HG02759 (cell line): ENCODE measurements around the gene CCDC34.

ENCODE experiments used
- ATAC-seq: cut with Tn5 transposase; IDR thresholded peaks from one replicate; pipeline ENCODE4 v1.9.1; 2021; ENCODE audit warnings: mild to moderate bottlenecking, moderate library complexity; ENCODE audit not compliant: unreplicated experiment

Gene CCDC34

GRCh38 chr11:27392278-27393114 lies 29.5 kb upstream of the CCDC34 start:
- no peak for ATAC-seq

GRCh38 chr11:27391331-27392015 lies 28.5 kb upstream of the CCDC34 start:
- no peak for ATAC-seq

DNA sequence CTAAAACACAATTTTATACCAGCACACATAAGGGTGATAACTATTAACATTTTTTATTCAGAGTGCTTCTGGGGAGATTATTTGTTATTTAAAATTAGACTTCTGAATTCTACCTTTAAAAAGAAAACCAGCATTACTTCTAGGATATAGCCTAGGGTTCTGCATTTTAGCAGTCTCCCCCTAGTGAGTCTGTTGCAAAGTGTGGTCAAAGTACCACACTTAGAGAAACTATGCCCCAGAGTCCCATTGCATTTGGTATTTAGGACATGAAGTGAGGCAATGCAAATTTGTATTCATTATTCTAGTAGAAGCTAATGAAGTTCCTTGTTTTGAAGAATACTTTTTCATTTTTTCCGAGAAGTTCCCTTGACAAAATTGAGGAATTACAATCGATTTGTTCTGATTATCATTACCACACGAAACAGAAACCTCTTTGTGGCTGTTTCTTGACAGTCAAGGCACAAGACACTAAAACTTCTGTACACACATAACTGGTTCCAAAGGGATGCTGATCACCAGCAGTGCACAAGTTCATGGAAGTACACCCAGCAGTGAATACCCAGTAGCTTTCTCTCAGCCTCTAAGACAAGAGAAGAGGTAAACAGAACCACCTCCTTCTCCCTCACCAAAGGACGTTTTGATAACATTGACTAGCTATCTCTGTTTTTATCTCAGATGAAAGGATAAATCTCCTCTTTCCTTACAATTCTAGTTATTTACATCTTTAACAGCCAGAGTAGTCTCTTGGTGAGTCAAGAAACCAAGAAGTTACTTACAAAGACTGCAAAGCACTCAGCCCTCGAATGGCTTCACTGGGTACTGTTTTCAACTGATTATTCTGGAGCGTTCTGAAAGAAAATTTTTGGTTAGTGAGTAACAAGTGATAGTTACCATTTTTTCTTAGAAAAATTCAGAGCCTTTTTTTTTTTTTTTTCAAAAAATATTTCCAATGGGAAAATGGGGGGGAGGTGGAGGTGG lies 27.6 kb upstream of the CCDC34 start:
- no peak for ATAC-seq

GRCh38 chr11:27388869-27389268 lies 25.9 kb upstream of the CCDC34 start:
- no peak for ATAC-seq

DNA sequence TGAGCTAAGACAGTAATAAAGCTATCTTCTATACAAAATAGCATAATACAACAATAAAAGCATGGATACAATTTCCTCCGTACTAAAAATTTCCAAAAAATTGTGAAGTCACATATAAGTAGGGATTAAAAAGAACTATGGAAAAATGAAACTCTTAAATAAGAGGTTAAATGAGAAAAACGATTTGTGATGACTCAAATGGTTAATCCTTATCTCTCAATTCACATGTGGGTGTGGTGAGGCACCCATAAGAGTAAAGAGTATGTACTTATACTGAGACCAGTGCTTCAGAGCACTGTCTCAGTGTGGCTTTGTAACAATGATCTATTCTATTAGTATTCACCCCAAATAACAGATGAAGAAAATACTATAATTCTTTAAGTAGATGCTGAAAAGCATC lies 25.0 kb upstream of the CCDC34 start:
- no peak for ATAC-seq

DNA sequence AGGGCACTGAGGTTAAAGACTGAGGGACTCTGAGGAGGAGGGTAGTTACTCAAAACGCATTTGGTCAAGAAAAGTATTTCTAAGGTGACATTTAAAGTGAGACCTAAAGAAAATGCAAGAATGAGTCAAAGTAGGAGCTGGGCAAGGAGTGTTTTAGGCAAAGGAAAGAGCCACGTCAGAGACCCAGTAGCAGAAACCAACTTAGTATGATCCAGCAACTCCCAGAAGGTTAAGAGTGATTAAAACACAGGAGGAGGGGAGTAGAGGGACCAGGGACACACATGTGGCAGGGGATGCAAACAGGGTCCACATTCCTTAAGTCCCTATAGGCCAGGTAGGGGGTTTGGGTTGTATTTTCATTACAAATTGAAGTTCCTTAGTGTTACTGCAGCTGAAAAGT lies 24.3 kb upstream of the CCDC34 start:
- ATAC-seq = no peak

DNA sequence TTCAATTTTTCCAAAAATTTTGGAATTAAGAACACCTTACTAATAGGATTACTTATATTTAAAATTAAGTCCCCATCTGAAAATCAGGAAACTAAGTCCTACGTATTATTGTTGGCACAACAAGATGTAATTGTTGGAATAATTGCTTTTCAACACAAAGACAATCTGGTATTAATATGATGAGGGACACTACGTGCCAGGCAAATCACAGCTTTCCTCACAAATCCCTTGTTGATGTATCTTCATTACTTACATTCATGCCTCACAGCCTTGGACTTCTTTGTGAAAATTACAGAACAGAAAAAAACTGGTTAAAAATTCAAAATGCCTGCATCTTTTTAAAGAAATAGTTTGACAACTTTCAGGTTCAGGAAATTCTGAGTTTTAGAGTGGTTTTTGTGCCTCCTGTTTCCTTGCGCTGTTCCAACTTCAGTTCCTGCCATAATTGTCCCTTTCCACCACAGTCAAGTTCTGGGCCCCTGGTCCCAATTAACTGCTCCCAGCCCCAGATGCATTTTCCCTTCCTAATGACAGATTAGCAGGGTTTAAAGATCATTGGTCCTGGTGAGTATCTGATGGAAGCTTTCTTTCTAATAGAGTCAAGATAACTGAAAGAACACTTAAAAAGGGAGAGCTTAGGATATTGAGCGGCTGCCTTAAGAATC lies 23.3 kb upstream of the CCDC34 start:
- ATAC-seq = no peak

DNA sequence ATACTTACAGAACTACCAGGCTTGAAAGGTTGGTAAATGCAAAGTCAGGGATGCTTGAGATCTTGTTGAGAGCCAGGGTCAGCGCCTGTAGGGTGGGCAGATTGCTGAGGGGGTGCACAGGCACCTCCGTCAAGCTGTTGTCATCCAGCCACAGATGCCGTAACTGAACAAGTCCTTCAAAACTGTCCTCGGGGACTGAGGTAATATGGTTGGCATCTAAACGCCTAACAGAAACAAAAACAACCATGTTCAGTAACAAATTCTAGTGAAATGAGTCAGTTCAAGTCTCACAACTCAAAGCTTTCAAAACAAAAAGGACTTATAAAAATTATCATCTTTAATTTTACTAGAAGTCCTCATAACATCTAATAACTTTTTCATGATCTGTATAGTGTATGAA lies 22.2 kb upstream of the CCDC34 start:
- ATAC-seq = no peak

GRCh38 chr11:27384227-27384626 lies 21.2 kb upstream of the CCDC34 start:
- ATAC-seq = no peak

- ATAC-seq = no peak
Measured at GRCh38 chr11:27383645-27384044, 20.6 kb upstream of the CCDC34 start.

- no peak for ATAC-seq
Measured at GRCh38 chr11:27381238-27381666, 18.2 kb upstream of the CCDC34 start.

DNA sequence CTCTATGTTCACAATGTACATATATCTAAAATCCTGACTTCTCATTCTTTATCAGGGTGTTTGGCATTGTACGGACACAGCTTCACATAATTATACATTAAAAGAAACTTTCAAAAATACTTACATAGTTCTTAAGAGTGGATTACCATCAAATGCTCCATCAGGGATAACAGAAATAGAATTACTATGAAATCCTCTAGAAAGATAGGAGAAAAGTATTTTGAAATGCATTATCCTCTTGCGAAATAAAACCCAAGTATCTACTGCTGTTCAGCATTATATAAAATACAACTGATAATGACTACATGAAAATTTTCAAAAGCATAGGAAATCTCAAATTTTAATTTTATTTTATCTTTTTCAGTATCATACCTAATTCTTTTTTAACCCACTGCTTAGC lies 17.8 kb upstream of the CCDC34 start:
- ATAC-seq = no peak

GRCh38 chr11:27379449-27379848 lies 16.4 kb upstream of the CCDC34 start:
- ATAC-seq = no peak

GRCh38 chr11:27375370-27375769 lies 12.4 kb upstream of the CCDC34 start:
- ATAC-seq = no peak

- no peak for ATAC-seq
Measured at GRCh38 chr11:27373856-27374602, 11.0 kb upstream of the CCDC34 start.

DNA sequence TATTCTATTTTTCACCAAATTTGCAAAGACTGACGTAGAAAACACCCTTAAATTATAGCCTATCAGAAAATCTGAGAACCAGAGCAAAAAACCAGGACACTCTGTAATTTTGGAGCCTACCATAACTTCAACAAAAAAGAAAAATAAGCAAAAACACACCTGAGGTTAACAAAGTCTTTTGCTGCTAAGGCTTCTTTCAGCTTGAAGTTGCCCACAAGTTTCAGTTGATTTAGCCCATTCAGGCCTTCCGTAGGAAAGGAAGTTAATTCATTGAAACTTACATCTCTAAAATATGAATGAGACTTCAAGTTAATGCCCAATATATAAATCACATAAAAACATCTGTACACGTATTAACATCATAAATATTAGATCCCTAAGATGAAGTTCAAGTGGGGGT lies 10.4 kb upstream of the CCDC34 start:
- ATAC-seq = no peak

GRCh38 chr11:27372164-27372563 lies 9.1 kb upstream of the CCDC34 start:
- ATAC-seq = no peak

DNA sequence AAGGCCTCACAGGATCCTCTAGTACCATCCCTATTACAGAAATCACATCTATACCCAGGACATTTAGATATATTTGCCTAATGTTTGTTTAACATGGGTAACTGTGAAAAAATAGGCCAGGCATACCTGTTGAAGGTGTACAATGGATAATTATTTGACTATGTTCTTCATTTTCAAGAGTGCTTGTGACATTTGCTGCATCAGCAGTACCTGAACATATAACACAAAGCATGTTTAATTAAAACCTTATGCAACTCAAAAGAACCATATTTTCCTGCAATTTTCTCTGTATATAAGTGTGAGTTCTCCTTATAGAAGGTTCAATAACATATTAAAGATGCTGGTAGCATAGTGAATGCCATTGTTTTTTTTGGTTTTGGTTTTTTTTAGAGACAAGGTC lies 8.5 kb upstream of the CCDC34 start:
- no peak for ATAC-seq

DNA sequence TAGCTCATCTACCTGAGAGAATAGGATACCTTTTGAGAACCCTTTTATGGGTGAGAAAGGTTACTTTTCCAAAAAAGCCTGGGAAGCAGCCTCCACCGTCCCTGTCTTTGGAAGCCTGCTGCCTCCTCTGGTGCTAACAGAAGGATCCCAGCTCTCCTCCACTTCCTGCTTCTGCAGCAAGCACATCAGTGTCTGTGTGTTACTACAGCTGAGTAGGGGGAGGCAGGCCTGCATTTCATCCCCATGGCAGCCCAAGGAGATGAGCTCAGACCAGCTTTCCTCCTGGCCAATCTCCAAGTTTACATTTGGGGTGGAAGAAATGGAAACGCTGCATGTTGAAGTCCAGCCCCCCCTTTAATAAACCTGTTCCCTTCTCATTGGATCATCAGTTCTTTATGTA lies 7.4 kb upstream of the CCDC34 start:
- no peak for ATAC-seq

DNA sequence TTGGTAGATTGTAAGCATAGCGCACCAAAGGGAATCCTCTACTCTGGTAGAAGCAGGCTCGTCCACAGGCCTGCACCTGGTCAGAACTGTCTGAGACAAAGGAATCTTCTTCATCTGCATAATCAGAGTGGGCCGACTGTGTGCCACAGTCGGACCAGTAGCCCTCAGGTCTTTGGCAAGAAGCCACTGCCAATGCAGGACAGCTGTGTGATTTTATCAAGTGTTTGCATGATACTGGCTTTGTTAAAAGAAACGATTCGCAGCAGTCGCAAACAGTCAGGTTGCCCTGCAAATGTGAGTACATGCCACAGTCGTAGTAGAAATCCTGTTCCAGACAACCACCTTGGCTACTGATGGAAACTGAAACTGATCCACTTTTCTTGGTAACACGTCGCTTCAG lies 4.9 kb upstream of the CCDC34 start:
- no peak for ATAC-seq
